Suprapubic skin (tissue), 4 donors: ENCODE measurements around the gene STX11. TPM values are rescaled to one million over a fixed set of nuclear protein-coding genes. Genes with fewer than 3 reads are reported as not detected.
"Not testable (repeated sequence)": the region's sequence is repeated elsewhere in the genome, so short reads cannot be mapped to it uniquely, and the experiment has no call there.

ENCODE experiments used
- DNase-seq, 2 donors: peaks; one replicate each; pipeline ENCODE4 v3.0.0-alpha.2; 2019; ENCODE audit warnings: low spot score in 2 of 2
- H3K27ac ChIP-seq: fragments of 200-600 bp; sonication (generic); one replicate; pipeline ENCODE4 v1.5.1; 2019
- H3K27me3 ChIP-seq: fragments of 200-600 bp; sonication (generic); one replicate; pipeline ENCODE4 v1.5.1; 2019
- H3K36me3 ChIP-seq: fragments of 200-600 bp; sonication (generic); one replicate; pipeline ENCODE4 v1.5.1; 2019
- H3K4me1 ChIP-seq: fragments of 200-600 bp; sonication (generic); one replicate; pipeline ENCODE4 v1.5.1; 2019
- H3K4me3 ChIP-seq: fragments of 200-600 bp; sonication (generic); one replicate; pipeline ENCODE4 v1.5.1; 2019; ENCODE audit warnings: mild to moderate bottlenecking
- H3K9me3 ChIP-seq: fragments of 200-600 bp; sonication (generic); one replicate; pipeline ENCODE4 v1.5.1; 2019
- EP300 ChIP-seq: sonication (generic); formaldehyde crosslinking; IDR thresholded peaks from one replicate; pipeline ENCODE4 v1.6.1; 2017; ENCODE audit warnings: antibody characterized with exemption
- POLR2A ChIP-seq, 2 donors: fragments of 450-650 bp; IDR thresholded peaks; one replicate each; pipeline ENCODE4 v1.6.1; 2017; ENCODE audit warnings: antibody characterized with exemption in 2 of 2, mild to moderate bottlenecking in 2 of 2, moderate library complexity in 2 of 2
- POLR2AphosphoS5 ChIP-seq, 3 donors: sonication (generic); formaldehyde crosslinking; IDR thresholded peaks; one replicate each; pipeline ENCODE4 v1.6.1; 2017; ENCODE audit warnings: antibody characterized with exemption in 3 of 3
- WGBS: methylation state at CpG from one replicate; pipeline ENCODE4 v1.1.5; 2018; 5-methylcytosine and 5-hydroxymethylcytosine counted together
- total RNA-seq, 4 donors: library from RNA; depleted of rRNA; stranded (reverse); fragments of >200 nt; gene quantifications; one replicate each; pipeline ENCODE4 v1.1.0, GENCODE V29; 2016
- TF ChIP-seq, protein P1 (sequence below), 2 donors: fragments of 200-600 bp in 1 of 2; fragments of 450-650 bp in 1 of 2; sonication (generic) in 1 of 2; IDR thresholded peaks; one replicate each; pipeline ENCODE4 v1.5.1; 2016 to 2019; ENCODE audit warnings: antibody characterized with exemption in 2 of 2, mild to moderate bottlenecking in 1 of 2, moderate library complexity in 1 of 2

Gene STX11
- total RNA-seq, 4 donors from 2014 or later = 12.4 to 28.2 (median 17.3) TPM

DNA sequence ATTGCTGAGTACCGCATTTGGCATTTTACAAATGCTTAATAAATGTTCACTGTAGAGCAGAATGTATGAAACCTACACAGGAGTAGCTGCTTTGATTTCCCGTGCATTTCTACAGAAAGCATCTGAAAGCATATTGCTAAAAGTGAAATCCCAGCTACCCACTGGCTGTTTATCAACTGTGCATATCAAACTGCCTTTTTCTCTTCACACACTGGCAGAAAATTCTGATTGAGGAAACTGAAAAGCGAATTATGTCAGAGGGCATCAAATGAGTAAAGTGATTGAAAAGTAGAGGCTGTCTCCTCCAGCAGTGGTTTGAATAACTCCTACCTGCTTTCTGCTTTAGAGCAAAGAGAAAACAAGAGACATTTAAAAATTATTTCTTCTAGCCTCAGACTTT is 28.0 kb downstream of the STX11 start:
- TF ChIP-seq POLR2AphosphoS5 (IDR thresholded peaks at IDR 0.05) = no peak
- TF ChIP-seq, protein P1, sequence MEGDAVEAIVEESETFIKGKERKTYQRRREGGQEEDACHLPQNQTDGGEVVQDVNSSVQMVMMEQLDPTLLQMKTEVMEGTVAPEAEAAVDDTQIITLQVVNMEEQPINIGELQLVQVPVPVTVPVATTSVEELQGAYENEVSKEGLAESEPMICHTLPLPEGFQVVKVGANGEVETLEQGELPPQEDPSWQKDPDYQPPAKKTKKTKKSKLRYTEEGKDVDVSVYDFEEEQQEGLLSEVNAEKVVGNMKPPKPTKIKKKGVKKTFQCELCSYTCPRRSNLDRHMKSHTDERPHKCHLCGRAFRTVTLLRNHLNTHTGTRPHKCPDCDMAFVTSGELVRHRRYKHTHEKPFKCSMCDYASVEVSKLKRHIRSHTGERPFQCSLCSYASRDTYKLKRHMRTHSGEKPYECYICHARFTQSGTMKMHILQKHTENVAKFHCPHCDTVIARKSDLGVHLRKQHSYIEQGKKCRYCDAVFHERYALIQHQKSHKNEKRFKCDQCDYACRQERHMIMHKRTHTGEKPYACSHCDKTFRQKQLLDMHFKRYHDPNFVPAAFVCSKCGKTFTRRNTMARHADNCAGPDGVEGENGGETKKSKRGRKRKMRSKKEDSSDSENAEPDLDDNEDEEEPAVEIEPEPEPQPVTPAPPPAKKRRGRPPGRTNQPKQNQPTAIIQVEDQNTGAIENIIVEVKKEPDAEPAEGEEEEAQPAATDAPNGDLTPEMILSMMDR (IDR thresholded peaks at IDR 0.05) = no peak
- TF ChIP-seq EP300 = no peak
- TF ChIP-seq POLR2A (IDR thresholded peaks at IDR 0.05) = no peak
- DNase-seq = no peak
- 92% methylated on average over 3 of the region's 3 CpGs for WGBS
- H3K9me3 ChIP-seq = no peaks in the 10 kb centered on the region
- no peak overlapping the region for H3K27ac ChIP-seq
- H3K4me1 ChIP-seq = no peaks in the 10 kb centered on the region
- no peak overlapping the region for H3K4me3 ChIP-seq
- H3K36me3 ChIP-seq = no peaks in the 10 kb centered on the region
- H3K27me3 ChIP-seq = no peaks in the 10 kb centered on the region

DNA sequence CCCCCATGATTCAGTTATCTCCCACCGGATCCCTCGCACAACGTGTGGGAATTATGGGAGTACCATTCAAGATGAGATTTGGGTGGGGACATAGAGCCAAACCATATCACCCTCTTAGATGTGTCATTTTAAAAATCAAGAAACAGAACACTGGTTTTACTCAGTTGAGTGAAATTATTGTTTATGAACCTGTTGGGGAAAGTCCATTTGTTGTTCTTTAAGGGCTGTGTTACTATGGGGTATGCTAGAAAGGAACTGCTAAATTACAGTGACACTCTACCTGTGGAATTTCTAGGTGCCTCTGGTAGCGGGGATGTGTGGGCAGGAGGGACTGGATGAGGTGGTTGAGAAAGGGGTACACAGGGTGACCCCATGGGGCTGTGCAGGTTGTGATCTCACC is 28.9 kb downstream of the STX11 start:
- H3K36me3 ChIP-seq = no peaks in the 10 kb centered on the region
- no peaks in the 10 kb centered on the region for H3K4me1 ChIP-seq
- DNase-seq = no peak
- TF ChIP-seq EP300 (no peak), POLR2A (IDR thresholded peaks at IDR 0.05) (no peak), POLR2AphosphoS5 (IDR thresholded peaks at IDR 0.05) (no peak)
- TF ChIP-seq, protein P1 (IDR thresholded peaks at IDR 0.05) = no peak
- no peaks in the 10 kb centered on the region for H3K27me3 ChIP-seq
- H3K4me3 ChIP-seq = no peak overlapping the region
- WGBS = 97% methylated on average over 4 of the region's 4 CpGs
- H3K9me3 ChIP-seq = no peaks in the 10 kb centered on the region
- no peak overlapping the region for H3K27ac ChIP-seq

- no peaks in the 10 kb centered on the region for H3K4me1 ChIP-seq
- H3K4me3 ChIP-seq = no peak overlapping the region
- no peak for DNase-seq
- H3K27ac ChIP-seq = no peak overlapping the region
- no peaks in the 10 kb centered on the region for H3K27me3 ChIP-seq
- H3K9me3 ChIP-seq = no peaks in the 10 kb centered on the region
- TF ChIP-seq POLR2A (IDR thresholded peaks at IDR 0.05) (no peak), EP300 (no peak), POLR2AphosphoS5 (IDR thresholded peaks at IDR 0.05) (no peak)
- 88% methylated on average over 2 of the region's 2 CpGs for WGBS
- no peaks in the 10 kb centered on the region for H3K36me3 ChIP-seq
Observed at GRCh38 chr6:144179828-144180227, 29.5 kb downstream of the STX11 start.

- not testable (repeated sequence) for H3K27ac ChIP-seq, H3K27me3 ChIP-seq, H3K4me3 ChIP-seq, DNase-seq, H3K36me3 ChIP-seq, H3K9me3 ChIP-seq, H3K4me1 ChIP-seq
- WGBS = 87% methylated on average over 1 of the region's 1 CpG
Observed at GRCh38 chr6:144180354-144180753, 30.0 kb downstream of the STX11 start.

DNA sequence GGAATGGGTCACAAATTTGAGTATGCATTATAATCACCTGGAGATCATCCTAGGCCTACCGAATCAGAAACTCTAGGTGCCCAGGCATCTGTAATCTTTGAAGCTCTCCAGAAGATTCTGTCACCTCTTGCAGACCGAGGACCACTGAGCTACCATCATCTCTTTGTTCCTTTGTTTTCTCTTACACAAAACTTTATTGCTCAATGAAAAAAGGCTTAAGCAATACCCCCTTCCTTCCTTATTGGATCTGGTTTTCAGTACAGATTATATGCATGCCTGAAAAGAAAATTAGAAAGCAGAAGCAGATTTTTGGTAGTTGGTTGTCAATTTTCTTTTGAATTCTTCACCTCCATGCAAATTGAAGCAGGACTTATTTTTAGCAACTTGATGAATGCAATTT is 31.3 kb downstream of the STX11 start:
- 83% methylated on average over 2 of the region's 2 CpGs for WGBS

GRCh38 chr6:144184186-144184585 is 33.9 kb downstream of the STX11 start:
- H3K27me3 ChIP-seq, H3K4me3 ChIP-seq, DNase-seq, H3K27ac ChIP-seq, H3K9me3 ChIP-seq, H3K4me1 ChIP-seq: not testable (repeated sequence)
- H3K36me3 ChIP-seq = peaks cover 12% of the 10 kb centered on the region
- 86% methylated on average over 1 of the region's 1 CpG for WGBS

More for the DNA sequence above, 31.3 kb downstream of the STX11 start:
- Histone ChIP-seq H3K4me1 (no peaks in the 10 kb centered on the region), H3K9me3 (no peaks in the 10 kb centered on the region), H3K36me3 (peaks cover 2% of the 10 kb centered on the region), H3K27ac (no peak overlapping the region), H3K4me3 (no peak overlapping the region), H3K27me3 (no peaks in the 10 kb centered on the region)
- TF ChIP-seq POLR2A (IDR thresholded peaks at IDR 0.05) = no peak
- DNase-seq = no peak

DNA sequence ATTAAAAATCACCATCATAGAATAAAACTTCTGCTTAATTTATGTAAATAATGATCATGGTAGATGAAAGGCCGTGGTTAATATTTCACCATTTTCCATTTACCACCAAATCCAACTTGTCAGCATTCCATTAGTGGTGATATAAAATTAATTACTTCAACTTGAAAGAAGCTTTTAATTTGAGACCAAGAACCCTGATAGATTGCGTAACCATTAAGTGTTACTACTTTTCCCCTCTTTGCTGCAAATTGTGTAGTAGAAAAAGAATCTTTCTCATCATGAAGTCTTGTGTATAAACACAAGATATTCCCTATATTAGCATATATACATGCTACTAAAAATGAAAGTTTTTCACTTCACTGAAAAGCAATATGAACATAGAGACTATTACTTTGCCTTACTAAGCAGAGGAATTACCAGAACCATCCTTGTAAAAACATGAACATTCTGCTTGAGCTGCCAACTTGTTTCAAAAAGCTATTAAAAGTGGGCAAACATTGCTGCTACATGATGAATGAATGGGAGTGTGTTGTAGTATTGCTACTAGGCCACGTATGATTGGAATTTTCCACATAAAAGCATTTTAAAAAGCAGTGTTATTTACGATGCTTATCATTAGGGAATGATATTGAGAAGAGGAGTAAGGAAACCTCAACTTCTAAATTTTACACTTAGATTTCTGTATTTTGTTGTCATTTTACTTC is 35.0 kb downstream of the STX11 start:
- DNase-seq = no peak
- 66% methylated on average over 4 of the region's 4 CpGs for WGBS
- Histone ChIP-seq H3K4me3 (no peak overlapping the region), H3K4me1 (peaks cover under 1% of the 10 kb centered on the region), H3K36me3 (peaks cover 12% of the 10 kb centered on the region), H3K27me3 (no peaks in the 10 kb centered on the region), H3K9me3 (no peaks in the 10 kb centered on the region), H3K27ac (no peak overlapping the region)
- TF ChIP-seq, protein P1 (IDR thresholded peaks at IDR 0.05) = no peak
- TF ChIP-seq POLR2AphosphoS5 (IDR thresholded peaks at IDR 0.05) (no peak), POLR2A (IDR thresholded peaks at IDR 0.05) (no peak), EP300 (no peak)
